ENCODE data around the gene ARHGAP10.

The ARHGAP10 gene

GRCh38 chr4:147779451-147779850 is 47.6 kb downstream of the ARHGAP10 start:
- Histone ChIP-seq H4K8ac (ENCODE audit: low read length) (no peak overlapping the region), H3K9me3 (ENCODE audit: control insufficient read depth, low read length) (no peaks in the 10 kb centered on the region), H3K9ac (ENCODE audit: low read length) (no peak overlapping the region), H2BK120ac (ENCODE audit: low read depth, low read length) (no peak overlapping the region), H3K4ac (ENCODE audit: low read depth in 1 of 2, low read length in 2 of 2) (peak overlapping the region in 1 of 2 experiments; percentile 54), H2BK12ac (ENCODE audit: low read length in 2 of 2) (no peak overlapping the region), H2AK5ac (ENCODE audit: low read length, severe bottlenecking) (no peak overlapping the region), H2AFZ (ENCODE audit: low read depth, low read length) (no peak overlapping the region), H3K4me3 (ENCODE audit: insufficient read depth in 1 of 2, low read depth in 1 of 2, low read length in 2 of 2) (no peak overlapping the region), H4K91ac (ENCODE audit: low read length) (no peak overlapping the region), H3K36me3 (ENCODE audit: control insufficient read depth in 1 of 2, insufficient read depth in 2 of 2, low read depth in 1 of 2, low read length in 2 of 2) (peaks cover 0 to 2% of the 10 kb centered on the region in 2 experiments), H3K27ac (ENCODE audit: low read length, poor library complexity, severe bottlenecking) (no peak overlapping the region), H3K79me1 (replicated peaks; ENCODE audit: low read length, poor library complexity, severe bottlenecking) (peaks cover 13% of the 10 kb centered on the region), H3K27me3 (ENCODE audit: control insufficient read depth in 1 of 2, insufficient read depth in 1 of 2, low read length in 2 of 2) (no peaks in the 10 kb centered on the region), H2BK5ac (ENCODE audit: low read depth, low read length, poor library complexity, severe bottlenecking) (no peak overlapping the region), H3K23ac (ENCODE audit: low read length in 2 of 2) (no peak overlapping the region), H3K18ac (ENCODE audit: low read depth in 1 of 2, low read length in 2 of 2) (peak overlapping the region in 1 of 2 experiments; percentile 22), H3K4me1 (ENCODE audit: control insufficient read depth, insufficient read depth, low read depth, low read length) (peaks cover 17% of the 10 kb centered on the region), H2BK15ac (ENCODE audit: low read depth, poor library complexity, severe bottlenecking) (no peak overlapping the region), H3K4me2 (ENCODE audit: low read length, poor library complexity, severe bottlenecking) (no peak overlapping the region), H3K14ac (ENCODE audit: low read length in 2 of 2) (no peak overlapping the region)
- no peak for DNase-seq

DNA sequence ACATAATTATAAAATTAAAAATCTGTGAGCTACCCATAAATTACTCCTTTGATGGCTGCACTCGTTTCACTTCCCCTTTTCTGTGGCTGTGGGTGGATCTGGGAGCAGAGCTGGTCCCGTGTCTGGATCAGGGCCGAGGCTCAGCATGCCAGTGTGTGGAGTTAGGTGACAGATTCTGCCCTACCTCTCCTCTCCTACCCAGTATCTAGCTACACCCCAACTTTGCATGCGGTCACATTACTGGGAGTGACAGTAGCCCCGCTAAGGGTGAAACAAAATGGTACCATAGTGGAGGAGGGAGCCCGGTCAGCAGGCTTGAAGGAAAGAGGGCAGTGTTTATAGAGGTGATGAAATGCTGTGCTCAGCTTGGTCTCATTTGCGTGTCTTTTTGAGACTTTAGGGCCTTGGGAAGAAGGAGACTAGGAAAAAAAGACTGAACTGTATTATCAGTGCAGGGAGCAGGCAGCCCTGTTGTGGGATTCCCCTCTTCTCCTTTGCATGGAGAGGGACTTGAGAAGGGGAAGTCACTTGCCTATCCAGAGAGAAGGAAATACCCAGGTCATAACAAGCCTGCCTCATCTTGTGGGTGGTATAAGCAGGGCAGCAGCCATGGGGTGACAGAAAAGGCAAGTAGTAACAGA is 48.4 kb downstream of the ARHGAP10 start:
- peak overlapping the region in 1 of 2 experiments; percentile 72 for H3K18ac ChIP-seq (ENCODE audit: low read depth in 1 of 2, low read length in 2 of 2)
- H3K23ac ChIP-seq (ENCODE audit: low read length in 2 of 2) = no peak overlapping the region
- no peak overlapping the region for H3K4ac ChIP-seq (ENCODE audit: low read depth in 1 of 2, low read length in 2 of 2)
- peak overlapping the region; percentile 21 to 28 for H2BK12ac ChIP-seq (ENCODE audit: low read length in 2 of 2)
- H3K27ac ChIP-seq (ENCODE audit: low read length, poor library complexity, severe bottlenecking) = no peak overlapping the region
- peaks cover 0 to 2% of the 10 kb centered on the region in 2 experiments for H3K36me3 ChIP-seq (ENCODE audit: control insufficient read depth in 1 of 2, insufficient read depth in 2 of 2, low read depth in 1 of 2, low read length in 2 of 2)
- peaks cover 12% of the 10 kb centered on the region for H3K4me1 ChIP-seq (ENCODE audit: control insufficient read depth, insufficient read depth, low read depth, low read length)
- no peak overlapping the region for H3K9ac ChIP-seq (ENCODE audit: low read length)
- H3K4me2 ChIP-seq (ENCODE audit: low read length, poor library complexity, severe bottlenecking) = no peak overlapping the region
- H3K14ac ChIP-seq (ENCODE audit: low read length in 2 of 2) = peak overlapping the region in 1 of 2 experiments; percentile 68
- H3K4me3 ChIP-seq (ENCODE audit: insufficient read depth in 1 of 2, low read depth in 1 of 2, low read length in 2 of 2) = no peak overlapping the region
- H3K27me3 ChIP-seq (ENCODE audit: control insufficient read depth in 1 of 2, insufficient read depth in 1 of 2, low read length in 2 of 2) = no peaks in the 10 kb centered on the region
- no peak overlapping the region for H2BK120ac ChIP-seq (ENCODE audit: low read depth, low read length)
- WGBS = 84% methylated on average over 7 of the region's 7 CpGs
- H2AFZ ChIP-seq (ENCODE audit: low read depth, low read length) = no peak overlapping the region
- peak overlapping the region; percentile 41 for H2AK5ac ChIP-seq (ENCODE audit: low read length, severe bottlenecking)
- DNase-seq = peak; percentile 35
- peak overlapping the region; percentile 52 for H4K91ac ChIP-seq (ENCODE audit: low read length)
- no peak overlapping the region for H4K8ac ChIP-seq (ENCODE audit: low read length)
- no peaks in the 10 kb centered on the region for H3K9me3 ChIP-seq (ENCODE audit: control insufficient read depth, low read length)
- H2BK15ac ChIP-seq (ENCODE audit: low read depth, poor library complexity, severe bottlenecking) = no peak overlapping the region
- H2BK5ac ChIP-seq (ENCODE audit: low read depth, low read length, poor library complexity, severe bottlenecking) = no peak overlapping the region
- H3K79me1 ChIP-seq (replicated peaks; ENCODE audit: low read length, poor library complexity, severe bottlenecking) = peaks cover 15% of the 10 kb centered on the region

GRCh38 chr4:147782087-147782781 is 50.3 kb downstream of the ARHGAP10 start:
- peak overlapping the region in 1 of 2 experiments; percentile 66 for H2BK12ac ChIP-seq (ENCODE audit: low read length in 2 of 2)
- H3K23ac ChIP-seq (ENCODE audit: low read length in 2 of 2) = no peak overlapping the region
- peak overlapping the region; percentile 63 for H3K4me2 ChIP-seq (ENCODE audit: low read length, poor library complexity, severe bottlenecking)
- H3K4me1 ChIP-seq (ENCODE audit: control insufficient read depth, insufficient read depth, low read depth, low read length) = peaks cover 9% of the 10 kb centered on the region
- WGBS = 50% methylated on average over 7 of the region's 7 CpGs
- H2BK15ac ChIP-seq (ENCODE audit: low read depth, poor library complexity, severe bottlenecking) = no peak overlapping the region
- H4K91ac ChIP-seq (ENCODE audit: low read length) = no peak overlapping the region
- DNase-seq = peak; percentile 75
- no peak overlapping the region for H3K4me3 ChIP-seq (ENCODE audit: insufficient read depth in 1 of 2, low read depth in 1 of 2, low read length in 2 of 2)
- H3K27ac ChIP-seq (ENCODE audit: low read length, poor library complexity, severe bottlenecking) = peak overlapping the region; percentile 75
- peaks cover 0 to 2% of the 10 kb centered on the region in 2 experiments for H3K36me3 ChIP-seq (ENCODE audit: control insufficient read depth in 1 of 2, insufficient read depth in 2 of 2, low read depth in 1 of 2, low read length in 2 of 2)
- no peak overlapping the region for H2AK5ac ChIP-seq (ENCODE audit: low read length, severe bottlenecking)
- no peaks in the 10 kb centered on the region for H3K9me3 ChIP-seq (ENCODE audit: control insufficient read depth, low read length)
- no peak overlapping the region for H2BK5ac ChIP-seq (ENCODE audit: low read depth, low read length, poor library complexity, severe bottlenecking)
- H2AFZ ChIP-seq (ENCODE audit: low read depth, low read length) = no peak overlapping the region
- H3K4ac ChIP-seq (ENCODE audit: low read depth in 1 of 2, low read length in 2 of 2) = no peak overlapping the region
- no peaks in the 10 kb centered on the region for H3K27me3 ChIP-seq (ENCODE audit: control insufficient read depth in 1 of 2, insufficient read depth in 1 of 2, low read length in 2 of 2)
- no peak overlapping the region for H2BK120ac ChIP-seq (ENCODE audit: low read depth, low read length)
- H4K8ac ChIP-seq (ENCODE audit: low read length) = no peak overlapping the region
- peaks cover 7% of the 10 kb centered on the region for H3K79me1 ChIP-seq (replicated peaks; ENCODE audit: low read length, poor library complexity, severe bottlenecking)
- H3K14ac ChIP-seq (ENCODE audit: low read length in 2 of 2) = no peak overlapping the region
- H3K9ac ChIP-seq (ENCODE audit: low read length) = no peak overlapping the region
- no peak overlapping the region for H3K18ac ChIP-seq (ENCODE audit: low read depth in 1 of 2, low read length in 2 of 2)

DNA sequence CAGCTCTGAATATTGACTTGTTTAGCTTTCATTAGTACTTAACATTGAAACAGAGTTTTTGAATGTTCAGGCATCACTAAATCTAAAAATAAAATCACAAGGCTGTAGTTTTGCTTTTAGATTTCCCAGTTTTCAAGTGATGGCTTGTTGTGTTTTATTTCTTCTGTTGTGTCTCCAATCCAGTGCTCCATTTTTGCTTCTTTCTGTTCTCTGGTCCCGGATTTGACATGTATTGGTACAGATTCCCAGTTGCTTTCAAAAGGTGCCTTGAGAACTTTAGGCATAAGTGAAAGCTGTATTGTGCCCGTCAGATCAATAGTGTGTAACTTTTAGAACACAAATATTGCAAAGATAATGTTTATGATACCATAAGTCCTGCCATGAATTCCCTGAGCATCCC is 53.2 kb downstream of the ARHGAP10 start:
- DNase-seq = no peak
- Histone ChIP-seq H3K9ac (ENCODE audit: low read length) (no peak overlapping the region), H4K91ac (ENCODE audit: low read length) (no peak overlapping the region), H2BK5ac (ENCODE audit: low read depth, low read length, poor library complexity, severe bottlenecking) (no peak overlapping the region), H2BK12ac (ENCODE audit: low read length in 2 of 2) (no peak overlapping the region), H2AFZ (ENCODE audit: low read depth, low read length) (no peak overlapping the region), H4K8ac (ENCODE audit: low read length) (no peak overlapping the region), H3K27ac (ENCODE audit: low read length, poor library complexity, severe bottlenecking) (no peak overlapping the region), H3K14ac (ENCODE audit: low read length in 2 of 2) (no peak overlapping the region), H3K23ac (ENCODE audit: low read length in 2 of 2) (no peak overlapping the region), H3K79me1 (replicated peaks; ENCODE audit: low read length, poor library complexity, severe bottlenecking) (peaks cover 16% of the 10 kb centered on the region), H3K4ac (ENCODE audit: low read depth in 1 of 2, low read length in 2 of 2) (no peak overlapping the region), H3K4me2 (ENCODE audit: low read length, poor library complexity, severe bottlenecking) (no peak overlapping the region), H2BK120ac (ENCODE audit: low read depth, low read length) (no peak overlapping the region), H2BK15ac (ENCODE audit: low read depth, poor library complexity, severe bottlenecking) (no peak overlapping the region), H3K27me3 (ENCODE audit: control insufficient read depth in 1 of 2, insufficient read depth in 1 of 2, low read length in 2 of 2) (no peaks in the 10 kb centered on the region), H3K36me3 (ENCODE audit: control insufficient read depth in 1 of 2, insufficient read depth in 2 of 2, low read depth in 1 of 2, low read length in 2 of 2) (no peaks in the 10 kb centered on the region), H3K4me1 (ENCODE audit: control insufficient read depth, insufficient read depth, low read depth, low read length) (peaks cover 15% of the 10 kb centered on the region), H2AK5ac (ENCODE audit: low read length, severe bottlenecking) (no peak overlapping the region), H3K4me3 (ENCODE audit: insufficient read depth in 1 of 2, low read depth in 1 of 2, low read length in 2 of 2) (no peak overlapping the region), H3K18ac (ENCODE audit: low read depth in 1 of 2, low read length in 2 of 2) (peak overlapping the region in 1 of 2 experiments; percentile 12), H3K9me3 (ENCODE audit: control insufficient read depth, low read length) (no peaks in the 10 kb centered on the region)
- WGBS = 100% methylated on average over 1 of the region's 2 CpGs

All from mesenchymal stem cell (in vitro differentiated cells and primary cell).